GM06990 (cell line): ENCODE data around the gene TRAPPC14.

ENCODE experiments used
- DNase-seq: peaks from one replicate; pipeline ENCODE4 v3.0.0-alpha.2; 2011; ENCODE audit not compliant: insufficient read length; ENCODE audit errors: extremely low read depth
- H3K27me3 ChIP-seq: replicated peaks from 2 replicates; pipeline ENCODE4 v1.6.0; 2011; ENCODE audit warnings: low read length; ENCODE audit not compliant: control insufficient read depth, insufficient read depth
- H3K36me3 ChIP-seq: 2 replicates; pipeline ENCODE4 v1.5.1; 2011; ENCODE audit warnings: low read length; ENCODE audit not compliant: control insufficient read depth, insufficient read depth
- H3K4me3 ChIP-seq: replicated peaks from 2 replicates; pipeline ENCODE4 v1.5.1; 2011; ENCODE audit warnings: low read depth, mild to moderate bottlenecking, control low read depth, low read length
- TF ChIP-seq, protein P1 (sequence below): IDR thresholded peaks from 2 replicates; pipeline ENCODE4 v1.5.1; 2011; ENCODE audit warnings: low read length, control low read depth, mild to moderate bottlenecking, inconsistent platforms; ENCODE audit not compliant: insufficient read depth, poor library complexity, severe bottlenecking

Gene TRAPPC14

DNA sequence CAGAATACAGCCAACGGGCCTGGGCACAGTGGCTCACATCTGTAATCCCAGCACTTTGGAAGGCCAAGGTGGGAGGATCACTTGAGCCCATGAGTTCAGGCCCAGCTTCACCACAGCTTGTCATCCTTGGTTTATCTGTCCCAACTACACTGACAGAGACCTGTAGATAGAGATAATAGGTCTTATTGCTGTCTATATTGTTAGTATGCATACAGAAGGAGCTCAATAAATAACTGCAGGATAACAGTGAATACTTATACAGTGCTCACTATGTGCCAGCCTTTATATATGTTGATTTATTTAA is 37.8 kb downstream of the TRAPPC14 start:
- no peak for DNase-seq
- Histone ChIP-seq H3K36me3 (no peaks in the 10 kb centered on the region; the same call in 1 of the 2 replicates), H3K27me3 (no peaks in the 10 kb centered on the region), H3K4me3 (no peak overlapping the region; the same call in 1 of the 2 replicates)
- TF ChIP-seq, protein P1, sequence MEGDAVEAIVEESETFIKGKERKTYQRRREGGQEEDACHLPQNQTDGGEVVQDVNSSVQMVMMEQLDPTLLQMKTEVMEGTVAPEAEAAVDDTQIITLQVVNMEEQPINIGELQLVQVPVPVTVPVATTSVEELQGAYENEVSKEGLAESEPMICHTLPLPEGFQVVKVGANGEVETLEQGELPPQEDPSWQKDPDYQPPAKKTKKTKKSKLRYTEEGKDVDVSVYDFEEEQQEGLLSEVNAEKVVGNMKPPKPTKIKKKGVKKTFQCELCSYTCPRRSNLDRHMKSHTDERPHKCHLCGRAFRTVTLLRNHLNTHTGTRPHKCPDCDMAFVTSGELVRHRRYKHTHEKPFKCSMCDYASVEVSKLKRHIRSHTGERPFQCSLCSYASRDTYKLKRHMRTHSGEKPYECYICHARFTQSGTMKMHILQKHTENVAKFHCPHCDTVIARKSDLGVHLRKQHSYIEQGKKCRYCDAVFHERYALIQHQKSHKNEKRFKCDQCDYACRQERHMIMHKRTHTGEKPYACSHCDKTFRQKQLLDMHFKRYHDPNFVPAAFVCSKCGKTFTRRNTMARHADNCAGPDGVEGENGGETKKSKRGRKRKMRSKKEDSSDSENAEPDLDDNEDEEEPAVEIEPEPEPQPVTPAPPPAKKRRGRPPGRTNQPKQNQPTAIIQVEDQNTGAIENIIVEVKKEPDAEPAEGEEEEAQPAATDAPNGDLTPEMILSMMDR, result no peak

DNA sequence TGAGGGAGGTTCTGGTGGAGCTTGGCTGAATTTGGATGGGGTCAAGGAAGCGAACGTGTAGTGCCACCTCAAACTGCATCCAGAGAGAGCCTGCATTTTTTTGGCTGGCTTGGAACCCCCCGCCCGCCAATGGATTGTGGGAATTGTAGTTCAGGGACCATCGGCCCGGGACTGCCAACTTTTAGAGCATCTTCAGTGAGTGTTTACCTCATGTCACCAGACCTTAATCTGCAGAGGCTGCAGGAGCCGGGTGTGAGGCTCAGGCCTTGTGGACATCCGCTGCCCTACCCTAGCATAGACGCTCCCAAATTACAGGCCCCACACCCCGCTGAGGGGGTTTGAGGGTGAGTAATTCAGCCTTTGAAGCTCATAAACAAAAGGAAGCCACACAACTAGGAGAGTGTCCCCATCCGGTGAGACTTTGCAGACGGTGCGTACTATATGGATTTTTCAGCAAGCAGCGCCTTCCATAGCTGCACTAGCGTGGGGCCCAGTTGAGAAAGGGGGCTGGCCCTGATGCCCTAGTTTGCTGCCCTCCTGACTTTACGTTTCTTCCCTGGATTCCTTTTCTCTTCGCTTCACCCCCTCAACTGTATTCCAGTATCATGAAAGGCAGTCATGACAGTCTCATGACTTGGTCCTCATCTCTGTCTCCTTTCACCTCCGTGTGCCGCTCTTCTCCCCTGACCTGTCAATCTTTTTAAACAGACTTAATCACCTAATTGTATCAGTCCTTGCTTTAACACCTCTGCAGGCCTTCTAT is 38.4 kb downstream of the TRAPPC14 start:
- Histone ChIP-seq H3K36me3 (no peaks in the 10 kb centered on the region; the same call in 1 of the 2 replicates), H3K27me3 (no peaks in the 10 kb centered on the region)
- DNase-seq, result no peak

DNA sequence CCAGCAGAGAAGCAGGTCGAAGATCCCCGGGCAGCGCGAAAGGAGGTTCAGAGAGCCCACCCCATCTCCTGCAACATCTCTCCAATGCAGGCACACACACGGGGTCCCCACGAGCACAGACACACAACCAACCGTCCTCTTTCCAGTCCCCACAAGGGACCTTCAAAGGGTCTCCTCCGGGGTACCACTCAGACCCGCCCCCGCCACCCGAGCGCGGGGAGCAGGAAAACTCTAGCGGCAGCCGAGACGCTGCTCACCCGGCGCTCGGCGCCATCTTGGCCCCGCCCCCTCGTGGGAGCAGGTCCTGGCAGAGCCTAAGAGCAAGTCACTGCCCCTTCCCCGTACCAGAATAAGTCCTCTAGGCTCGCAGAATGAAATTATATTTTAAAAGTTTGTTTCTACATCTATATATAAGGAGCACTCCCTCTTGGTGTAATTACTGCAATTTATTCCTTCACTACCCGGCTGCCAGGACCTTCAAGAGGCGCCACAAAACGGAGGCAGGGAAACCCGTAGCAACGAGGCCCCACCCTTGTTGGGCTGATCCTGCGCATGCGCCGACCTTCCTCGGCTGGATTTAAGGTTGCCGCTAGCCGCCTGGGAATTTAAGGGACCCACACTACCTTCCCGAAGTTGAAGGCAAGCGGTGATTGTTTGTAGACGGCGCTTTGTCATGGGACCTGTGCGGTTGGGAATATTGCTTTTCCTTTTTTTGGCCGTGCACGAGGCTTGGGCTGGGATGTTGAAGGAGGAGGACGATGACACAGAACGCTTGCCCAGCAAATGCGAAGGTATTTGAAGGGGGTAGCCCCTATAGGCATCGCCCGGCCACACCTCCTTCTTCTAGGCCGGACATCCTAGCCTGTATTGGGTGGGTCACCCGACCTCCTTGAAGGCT is 39.2 kb downstream of the TRAPPC14 start, which contains the start of the genes CNPY4 and TAF6:
Gene CNPY4 (plus strand): TSS at position 563 of the 898 bp plus-strand sequence. CDS start 111 bp downstream, at position 674.
Gene TAF6 (minus strand): TSS at position 287 of the 898 bp plus-strand sequence. CDS start 5,149 bp downstream, outside the sequence.
- peak; percentile 90 for DNase-seq
- Histone ChIP-seq H3K36me3 (no peaks in the 10 kb centered on the region; the same call in 1 of the 2 replicates), H3K27me3 (no peaks in the 10 kb centered on the region), H3K4me3 (peak within 1 kb of the TSS; percentile 92)
- TF ChIP-seq, protein P1, result no peak

More for the DNA sequence above, 38.4 kb downstream of the TRAPPC14 start:
- TF ChIP-seq, protein P1, result no peak
- peak overlapping the region; percentile 92 for H3K4me3 ChIP-seq

DNA sequence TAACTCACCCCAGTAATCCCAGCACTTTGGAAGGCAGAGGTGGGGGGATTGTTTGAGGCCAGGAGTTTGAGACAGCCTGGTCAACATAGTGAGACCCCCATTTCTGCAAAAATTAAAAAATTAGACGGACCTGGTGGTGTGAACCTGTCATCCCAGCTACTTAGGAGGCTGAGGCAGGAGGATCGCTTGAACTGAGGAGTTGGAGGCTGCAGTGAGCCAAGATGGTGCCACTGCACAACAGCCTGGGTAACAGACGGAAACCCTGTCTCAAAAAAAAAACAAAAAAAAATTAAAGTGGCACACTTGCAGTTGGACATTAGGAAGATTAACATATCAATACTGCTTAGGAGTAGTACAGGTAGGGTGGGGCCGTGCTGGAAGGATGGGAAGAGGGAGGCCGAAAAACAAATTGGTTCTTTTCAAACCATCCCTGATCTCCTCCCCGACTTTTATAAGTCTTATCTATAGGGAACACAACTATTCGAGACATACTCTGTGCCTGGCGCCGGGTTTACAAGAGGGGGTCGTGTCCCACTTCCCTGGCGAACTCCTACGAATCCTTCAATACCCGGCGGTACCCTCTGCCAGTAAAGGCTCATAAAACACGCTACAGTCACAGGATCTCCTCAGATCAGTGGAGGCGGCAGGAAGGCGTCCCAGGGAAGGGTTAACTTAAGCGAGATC is 40.0 kb downstream of the TRAPPC14 start:
- TF ChIP-seq, protein P1, result no peak
- DNase-seq, result no peak
- Histone ChIP-seq H3K4me3 (peak overlapping the region; percentile 92), H3K27me3 (no peaks in the 10 kb centered on the region), H3K36me3 (peaks cover 3% of the 10 kb centered on the region)

DNA sequence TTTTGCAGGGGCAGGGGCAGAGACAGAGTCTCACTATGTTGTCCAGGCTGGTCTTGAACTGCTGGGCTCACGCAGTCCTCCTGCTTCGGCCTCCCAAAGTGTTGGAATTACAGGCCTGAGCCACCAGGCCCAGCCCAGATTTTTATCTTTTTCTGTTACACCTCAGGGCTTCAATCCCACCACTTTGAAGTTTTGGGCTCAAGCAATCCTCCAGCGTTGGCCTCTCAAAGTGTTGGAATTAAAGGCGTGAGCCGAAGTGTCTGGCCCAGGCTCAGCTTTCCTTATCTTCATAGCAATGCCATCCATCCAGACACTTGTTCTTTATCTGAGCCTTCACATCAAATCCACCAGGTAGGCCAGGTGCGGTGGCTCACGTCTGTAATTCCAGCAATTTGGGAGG is 43.5 kb downstream of the TRAPPC14 start:
- H3K27me3 ChIP-seq, result no peaks in the 10 kb centered on the region
- DNase-seq, result no peak
- H3K4me3 ChIP-seq, result no peak overlapping the region
- peaks cover 13% of the 10 kb centered on the region for H3K36me3 ChIP-seq
- TF ChIP-seq, protein P1, result no peak
